Breast epithelium (tissue), 3 donors: ENCODE data around the gene TCEAL6.
"Not testable (repeated sequence)": the region's sequence is repeated elsewhere in the genome, so short reads cannot be mapped to it uniquely, and the experiment has no call there.

Experiments used
- POLR2A ChIP-seq: fragments of 450-650 bp; IDR thresholded peaks from one replicate; pipeline ENCODE4 v1.6.1; 2016; ENCODE audit warnings: antibody characterized with exemption, mild to moderate bottlenecking, moderate library complexity
- TF ChIP-seq, protein P1 (sequence below), 3 donors: fragments of 450-650 bp; IDR thresholded peaks; one replicate each; pipeline ENCODE4 v1.5.1; 2016 to 2017; ENCODE audit warnings: antibody characterized with exemption in 3 of 3, mild to moderate bottlenecking in 3 of 3, moderate library complexity in 3 of 3

DNA sequence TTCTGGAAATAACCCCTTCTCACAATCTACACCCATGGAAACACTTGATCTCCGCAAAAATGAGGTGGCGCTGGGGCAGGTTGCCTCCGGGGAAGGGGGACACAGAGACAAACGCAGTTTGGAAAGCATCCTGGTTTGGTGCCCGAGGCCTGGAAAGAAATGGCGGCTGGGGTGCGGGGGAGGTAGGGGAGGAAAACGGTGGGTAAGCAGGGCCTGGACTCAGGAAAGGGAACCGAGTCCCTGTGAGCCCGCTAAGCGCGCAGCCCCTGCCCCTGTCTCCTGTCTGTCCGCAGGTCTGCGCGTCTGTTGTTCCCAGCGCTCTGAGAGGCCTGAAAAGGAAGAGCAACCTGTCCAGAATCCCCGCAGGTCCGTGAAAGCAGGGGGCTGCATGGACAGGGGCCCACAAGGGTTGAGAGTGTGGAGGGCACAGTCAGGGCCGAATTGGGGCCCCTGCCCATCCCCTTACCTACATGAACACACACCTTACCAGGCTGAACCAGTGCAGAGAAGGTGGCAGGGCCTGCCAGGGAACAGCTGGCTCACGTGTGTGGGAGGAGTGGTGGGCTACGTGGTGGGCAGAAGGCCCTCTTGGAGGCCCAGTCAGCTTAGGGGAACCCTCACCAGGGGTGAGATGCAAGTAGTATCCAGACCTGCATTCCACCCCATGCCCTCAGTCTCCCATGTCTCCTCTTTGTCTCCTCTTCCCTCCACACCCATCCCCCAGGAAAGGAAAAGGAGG is 16.0 kb downstream of the TCEAL6 start:
- TF ChIP-seq, protein P1, sequence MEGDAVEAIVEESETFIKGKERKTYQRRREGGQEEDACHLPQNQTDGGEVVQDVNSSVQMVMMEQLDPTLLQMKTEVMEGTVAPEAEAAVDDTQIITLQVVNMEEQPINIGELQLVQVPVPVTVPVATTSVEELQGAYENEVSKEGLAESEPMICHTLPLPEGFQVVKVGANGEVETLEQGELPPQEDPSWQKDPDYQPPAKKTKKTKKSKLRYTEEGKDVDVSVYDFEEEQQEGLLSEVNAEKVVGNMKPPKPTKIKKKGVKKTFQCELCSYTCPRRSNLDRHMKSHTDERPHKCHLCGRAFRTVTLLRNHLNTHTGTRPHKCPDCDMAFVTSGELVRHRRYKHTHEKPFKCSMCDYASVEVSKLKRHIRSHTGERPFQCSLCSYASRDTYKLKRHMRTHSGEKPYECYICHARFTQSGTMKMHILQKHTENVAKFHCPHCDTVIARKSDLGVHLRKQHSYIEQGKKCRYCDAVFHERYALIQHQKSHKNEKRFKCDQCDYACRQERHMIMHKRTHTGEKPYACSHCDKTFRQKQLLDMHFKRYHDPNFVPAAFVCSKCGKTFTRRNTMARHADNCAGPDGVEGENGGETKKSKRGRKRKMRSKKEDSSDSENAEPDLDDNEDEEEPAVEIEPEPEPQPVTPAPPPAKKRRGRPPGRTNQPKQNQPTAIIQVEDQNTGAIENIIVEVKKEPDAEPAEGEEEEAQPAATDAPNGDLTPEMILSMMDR (IDR thresholded peaks at IDR 0.05), result not testable (repeated sequence)
- not testable (repeated sequence) for TF ChIP-seq POLR2A
